Calu3 (cell line): ENCODE results near the gene RPL9. TPM values are rescaled to one million over a fixed set of nuclear protein-coding genes. Genes with fewer than 3 reads are reported as not detected.
"Not testable (repeated sequence)": the region's sequence is repeated elsewhere in the genome, so short reads cannot be mapped to it uniquely, and the experiment has no call there.

Experiments used
- BruUV-seq: library from RNA; stranded (reverse); fragments of 400-500 nt; replicated peaks from 2 replicates; lab custom pipeline; 2021; lab: Mats Ljungman, UMichigan
- CTCF ChIA-PET: fragments of 300-600 bp; sonication (Branson Sonifier 250); formaldehyde crosslinking; loops from one replicate; lab custom pipeline; 2022; ENCODE audit warnings: antibody characterized with exemption; lab: Charles Lee
- DNase-seq: peaks from one replicate; pipeline ENCODE4 v3.0.0; 2022
- H3K27ac Mint-ChIP-seq: one replicate; pipeline ENCODE4 v1.8.0; 2022; ENCODE audit warnings: mixed read lengths; ENCODE audit not compliant: unreplicated experiment
- H3K27me3 Mint-ChIP-seq: one replicate; pipeline ENCODE4 v1.8.0; 2022; ENCODE audit warnings: mixed read lengths; ENCODE audit not compliant: unreplicated experiment
- H3K36me3 Mint-ChIP-seq: one replicate; pipeline ENCODE4 v1.8.0; 2022; ENCODE audit warnings: mild to moderate bottlenecking, moderate library complexity, mixed read lengths; ENCODE audit not compliant: insufficient read depth, unreplicated experiment
- H3K4me1 Mint-ChIP-seq: one replicate; pipeline ENCODE4 v1.8.0; 2022; ENCODE audit warnings: mild to moderate bottlenecking, low read depth, mixed read lengths; ENCODE audit not compliant: unreplicated experiment
- H3K4me3 Mint-ChIP-seq: one replicate; pipeline ENCODE4 v1.8.0; 2022; ENCODE audit warnings: mild to moderate bottlenecking, low read depth, moderate library complexity, mixed read lengths; ENCODE audit not compliant: unreplicated experiment
- H3K9me3 Mint-ChIP-seq: one replicate; pipeline ENCODE4 v1.8.0; 2022; ENCODE audit warnings: low read depth, mixed read lengths; ENCODE audit not compliant: unreplicated experiment
- intact Hi-C: fragments of 100-400 bp; cut with micrococcal nuclease; formaldehyde crosslinking; loops from one replicate; pipeline ENCODE4 v1.10.0; 2022; ENCODE audit not compliant: unreplicated experiment
- total RNA-seq: library from RNA; stranded (reverse); gene quantifications from 2 replicates; pipeline ENCODE4 v1.2.3, GENCODE V29; 2022
- TF ChIP-seq, protein P1 (sequence below): fragments of 200-600 bp; IDR thresholded peaks from one replicate; pipeline ENCODE4 v1.8.0; 2022; ENCODE audit warnings: antibody characterized with exemption; ENCODE audit not compliant: unreplicated experiment

Gene RPL9
- total RNA-seq, 1 experiment from 2014 or later = 485 TPM

DNA sequence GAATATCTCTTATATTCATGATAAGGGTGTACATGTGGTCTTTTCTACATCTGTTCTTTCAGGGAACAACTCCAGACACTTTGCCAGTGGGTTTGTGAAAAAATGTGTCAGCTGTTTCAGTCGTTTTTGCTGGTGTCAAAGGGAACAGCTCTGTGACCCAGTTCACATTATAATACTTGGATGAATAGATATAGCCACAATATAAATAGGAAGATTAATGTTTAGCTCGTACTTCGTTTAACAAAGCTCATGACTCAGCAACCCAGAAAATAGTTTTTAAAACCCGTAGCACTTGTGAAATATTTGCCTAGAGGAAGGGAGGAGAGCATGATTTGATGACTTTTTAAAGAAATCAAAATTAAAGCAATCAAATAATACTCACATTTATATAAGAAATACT, 8.0 kb upstream of the RPL9 start:
- H3K4me3 Mint-ChIP-seq = no peak overlapping the region
- BruUV-seq = no TSS peak
- CTCF ChIA-PET = no interaction called here
- TF ChIP-seq, protein P1, sequence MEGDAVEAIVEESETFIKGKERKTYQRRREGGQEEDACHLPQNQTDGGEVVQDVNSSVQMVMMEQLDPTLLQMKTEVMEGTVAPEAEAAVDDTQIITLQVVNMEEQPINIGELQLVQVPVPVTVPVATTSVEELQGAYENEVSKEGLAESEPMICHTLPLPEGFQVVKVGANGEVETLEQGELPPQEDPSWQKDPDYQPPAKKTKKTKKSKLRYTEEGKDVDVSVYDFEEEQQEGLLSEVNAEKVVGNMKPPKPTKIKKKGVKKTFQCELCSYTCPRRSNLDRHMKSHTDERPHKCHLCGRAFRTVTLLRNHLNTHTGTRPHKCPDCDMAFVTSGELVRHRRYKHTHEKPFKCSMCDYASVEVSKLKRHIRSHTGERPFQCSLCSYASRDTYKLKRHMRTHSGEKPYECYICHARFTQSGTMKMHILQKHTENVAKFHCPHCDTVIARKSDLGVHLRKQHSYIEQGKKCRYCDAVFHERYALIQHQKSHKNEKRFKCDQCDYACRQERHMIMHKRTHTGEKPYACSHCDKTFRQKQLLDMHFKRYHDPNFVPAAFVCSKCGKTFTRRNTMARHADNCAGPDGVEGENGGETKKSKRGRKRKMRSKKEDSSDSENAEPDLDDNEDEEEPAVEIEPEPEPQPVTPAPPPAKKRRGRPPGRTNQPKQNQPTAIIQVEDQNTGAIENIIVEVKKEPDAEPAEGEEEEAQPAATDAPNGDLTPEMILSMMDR = no peak
- no peak overlapping the region for H3K27ac Mint-ChIP-seq
- peaks cover 8% of the 10 kb centered on the region for H3K4me1 Mint-ChIP-seq
- H3K36me3 Mint-ChIP-seq = peaks cover 8% of the 10 kb centered on the region
- no peak for DNase-seq
- no peaks in the 10 kb centered on the region for H3K9me3 Mint-ChIP-seq
- intact Hi-C loops = no loop called here
- no peaks in the 10 kb centered on the region for H3K27me3 Mint-ChIP-seq

DNA sequence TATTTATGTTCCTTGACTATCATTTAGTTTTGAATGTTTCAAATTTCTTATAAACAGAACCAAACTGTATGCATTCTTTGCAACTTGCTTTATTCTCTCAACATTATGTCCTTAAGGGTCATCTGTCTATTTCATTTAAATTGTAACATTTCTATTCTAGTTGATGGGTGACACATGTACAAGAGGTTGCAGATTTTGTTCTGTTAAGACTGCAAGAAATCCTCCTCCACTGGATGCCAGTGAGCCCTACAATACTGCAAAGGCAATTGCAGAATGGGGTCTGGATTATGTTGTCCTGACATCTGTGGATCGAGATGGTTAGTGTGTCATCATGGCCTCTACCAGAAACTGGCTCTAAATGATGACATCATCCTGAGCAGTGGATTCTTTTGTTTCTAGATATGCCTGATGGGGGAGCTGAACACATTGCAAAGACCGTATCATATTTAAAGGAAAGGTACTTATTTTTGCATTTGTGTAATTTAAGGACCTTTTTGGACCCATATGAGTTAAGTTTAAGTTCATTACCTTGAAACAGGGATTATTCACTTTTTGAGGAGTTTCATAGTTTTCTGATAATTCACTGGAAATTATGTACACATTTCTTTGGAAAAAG, 6.3 kb upstream of the RPL9 start:
- TF ChIP-seq, protein P1 = no peak
- peaks cover 15% of the 10 kb centered on the region for H3K36me3 Mint-ChIP-seq
- no peak overlapping the region for H3K4me3 Mint-ChIP-seq
- DNase-seq = no peak
- H3K4me1 Mint-ChIP-seq = peaks cover 8% of the 10 kb centered on the region
- H3K27me3 Mint-ChIP-seq = no peaks in the 10 kb centered on the region
- no TSS peak for BruUV-seq
- H3K27ac Mint-ChIP-seq = no peak overlapping the region
- intact Hi-C loops = no loop called here
- no peaks in the 10 kb centered on the region for H3K9me3 Mint-ChIP-seq
- CTCF ChIA-PET = no interaction called here

DNA sequence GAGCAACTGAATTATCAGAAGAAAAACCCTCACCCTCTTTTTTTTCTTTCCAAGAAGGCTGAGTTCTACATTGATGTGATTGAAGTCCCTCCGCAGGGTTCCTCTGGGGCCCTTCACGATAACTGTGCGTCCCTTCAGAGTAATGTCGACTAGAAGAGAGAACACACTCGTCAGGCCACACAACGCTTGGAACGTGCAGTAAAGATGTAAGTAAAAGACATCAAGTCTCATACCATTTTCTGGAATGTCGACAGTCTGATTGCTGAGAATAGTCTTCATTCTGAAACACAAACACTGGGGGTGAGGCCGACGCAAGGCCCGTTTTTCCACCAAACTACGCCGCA, 589 bp downstream of the RPL9 start:
- H3K4me1 Mint-ChIP-seq, DNase-seq, H3K27me3 Mint-ChIP-seq, BruUV-seq, H3K9me3 Mint-ChIP-seq: not testable (repeated sequence)
- Mint-ChIP-seq H3K36me3 (peaks cover 64% of the 10 kb centered on the region), H3K27ac (peak overlapping the region; percentile 98), H3K4me3 (peak overlapping the region; percentile 90)
- CTCF ChIA-PET = interaction anchor here (1.2 kb wide), 1 partner anchor 11 kb away, joined by 3 read pairs; no protein-coding TSS in a partner anchor
- intact Hi-C loops = loop anchor here (10.0 kb wide), 1 partner anchor 103 kb away; no protein-coding TSS in a partner anchor

DNA sequence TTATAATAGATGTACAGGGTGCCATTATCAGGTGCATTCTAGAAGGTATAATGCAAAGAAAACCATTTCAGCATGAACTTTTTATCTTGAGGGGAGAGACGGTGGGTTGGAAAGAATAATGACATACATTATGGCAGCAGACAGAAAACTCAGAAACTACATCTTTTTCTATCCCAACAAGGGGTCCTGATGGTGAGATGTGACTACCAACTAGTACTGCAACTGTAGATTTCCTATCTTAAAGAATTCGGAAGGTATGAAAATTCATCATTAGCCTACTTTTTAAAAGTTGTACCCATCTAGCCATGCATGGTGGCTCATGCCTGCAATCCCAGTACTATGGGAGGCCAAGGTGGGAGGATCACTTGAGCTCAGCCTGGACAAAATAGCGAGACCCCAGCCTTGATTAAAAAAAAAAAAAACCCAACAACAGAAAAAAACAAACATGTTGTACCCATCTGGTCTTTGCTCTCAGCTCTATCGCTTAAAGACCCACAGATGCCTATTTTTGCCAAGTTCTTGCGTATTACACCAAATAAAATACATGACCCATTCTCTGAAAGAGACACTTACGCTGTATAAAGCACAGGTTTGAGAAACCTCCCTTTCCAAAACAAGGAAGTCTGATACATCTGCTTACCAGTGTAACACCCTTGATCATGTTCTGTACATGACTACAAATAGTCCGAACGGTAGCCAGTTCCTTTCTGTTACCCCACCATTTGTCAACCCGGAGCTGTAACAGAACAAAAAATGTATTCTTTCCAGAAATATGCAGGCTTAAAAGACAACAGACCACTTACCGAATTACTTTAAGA, 1.6 kb downstream of the RPL9 start:
- no TSS peak for BruUV-seq
- peak overlapping the region; percentile 90 for H3K4me3 Mint-ChIP-seq
- intact Hi-C loops = loop anchor here (10.0 kb wide), 1 partner anchor 102 kb away; no protein-coding TSS in a partner anchor

More for the DNA sequence above, 1.6 kb downstream of the RPL9 start:
- Mint-ChIP-seq H3K36me3 (peaks cover 74% of the 10 kb centered on the region), H3K4me1 (peaks cover 9% of the 10 kb centered on the region), H3K9me3 (no peaks in the 10 kb centered on the region), H3K27ac (peak overlapping the region; percentile 98), H3K27me3 (no peaks in the 10 kb centered on the region)
- TF ChIP-seq, protein P1 = no peak
- CTCF ChIA-PET = no interaction called here
- DNase-seq = no peak
